Stomach (tissue), 9 donors: Measurements from ENCODE around the gene TNRC6A. TPM values are rescaled to one million over a fixed set of nuclear protein-coding genes. Genes with fewer than 3 reads are reported as not detected.
A peak's percentile ranks its signal among the peaks of the same experiment; 100 is the strongest.
"Not testable (repeated sequence)": the region's sequence is repeated elsewhere in the genome, so short reads cannot be mapped to it uniquely, and the experiment has no call there.

Source experiments
- DNase-seq, 2 donors: peaks; one replicate each; pipeline versions ENCODE4 v3.0.0 to v3.0.0-alpha.2; 2013 to 2019
- H3K27ac ChIP-seq, 5 donors: fragments of 200-600 bp in 4 of 5; sonication (generic) in 4 of 5; one replicate each; pipeline ENCODE4 v1.5.1; 2013 to 2019; ENCODE audit warnings: mild to moderate bottlenecking in 1 of 5, moderate library complexity in 1 of 5
- H3K27me3 ChIP-seq, 3 donors: fragments of 200-600 bp; sonication (generic); one replicate each; pipeline ENCODE4 v1.5.1; 2017 to 2019; ENCODE audit warnings: mixed run types in 1 of 3
- H3K36me3 ChIP-seq, 4 donors: fragments of 200-600 bp; sonication (generic); 1 replicate in 3 of 4; 2 replicates in 1 of 4; pipeline ENCODE4 v1.5.1; 2016 to 2019
- H3K4me1 ChIP-seq, 4 donors: fragments of 200-600 bp; sonication (generic); one replicate each; pipeline ENCODE4 v1.5.1; 2016 to 2019
- H3K4me3 ChIP-seq, 4 donors: fragments of 200-600 bp; sonication (generic) in 3 of 4; one replicate each; pipeline ENCODE4 v1.5.1; 2016 to 2019; ENCODE audit warnings: mild to moderate bottlenecking in 1 of 4
- H3K9me3 ChIP-seq, 4 donors: fragments of 200-600 bp; sonication (generic); one replicate each; pipeline ENCODE4 v1.5.1; 2016 to 2019
- EP300 ChIP-seq: sonication (generic); formaldehyde crosslinking; IDR thresholded peaks from one replicate; pipeline ENCODE4 v1.6.1; 2017; ENCODE audit warnings: antibody characterized with exemption
- POLR2A ChIP-seq, 4 donors: fragments of 450-650 bp; IDR thresholded peaks; one replicate each; pipeline ENCODE4 v1.6.1; 2016; ENCODE audit warnings: antibody characterized with exemption in 4 of 4, control low read depth in 2 of 4, mild to moderate bottlenecking in 1 of 4, moderate library complexity in 1 of 4
- POLR2AphosphoS5 ChIP-seq, 3 donors: sonication (generic); formaldehyde crosslinking; IDR thresholded peaks; one replicate each; pipeline ENCODE4 v1.6.1; 2016; ENCODE audit warnings: antibody characterized with exemption in 3 of 3
- WGBS, 5 donors: extraction: QIAGEN DNeasy Blood & Tissue Kit in 3 of 5; methylation state at CpG; one replicate each; pipeline versions ENCODE4 v1.1.5 to v1.1.7; 2013 to 2018; 5-methylcytosine and 5-hydroxymethylcytosine counted together
- intact Hi-C: fragments of 100-400 bp; cut with DNase I; formaldehyde crosslinking; loops from one replicate; pipeline ENCODE4 v1.15.1; 2023; ENCODE audit warnings: low total_unique reads
- polyA plus RNA-seq, 3 donors: library from polyadenylated mRNA; stranded (reverse); fragments of 200-250 nt; gene quantifications; one replicate each; pipeline ENCODE4 v1.2.3, GENCODE V29; 2013
- total RNA-seq, 5 donors: library from RNA; depleted of rRNA; stranded (reverse); fragments of >200 nt; gene quantifications; one replicate each; pipeline versions ENCODE4 v1.1.0 to v1.2.3, GENCODE V29; 2014 to 2016
- TF ChIP-seq, protein P1 (sequence below), 7 experiments: fragments of 450-650 bp in 4 of 7; fragments of 200-600 bp in 3 of 7; sonication (generic) in 3 of 7; IDR thresholded peaks; one replicate each; pipeline ENCODE4 v1.5.1; 2016 to 2019; ENCODE audit warnings: antibody characterized with exemption in 7 of 7, control low read depth in 2 of 7, mild to moderate bottlenecking in 1 of 7
- donor health status: healthy with polysubstance abuse.
- donor health status: Bipolar disorder and iron deficiency.
- donor health status: healthy.

TNRC6A gene
- total and polyA plus RNA-seq, 8 donors: 6.8 to 59.6 (median 41.3) TPM

DNA sequence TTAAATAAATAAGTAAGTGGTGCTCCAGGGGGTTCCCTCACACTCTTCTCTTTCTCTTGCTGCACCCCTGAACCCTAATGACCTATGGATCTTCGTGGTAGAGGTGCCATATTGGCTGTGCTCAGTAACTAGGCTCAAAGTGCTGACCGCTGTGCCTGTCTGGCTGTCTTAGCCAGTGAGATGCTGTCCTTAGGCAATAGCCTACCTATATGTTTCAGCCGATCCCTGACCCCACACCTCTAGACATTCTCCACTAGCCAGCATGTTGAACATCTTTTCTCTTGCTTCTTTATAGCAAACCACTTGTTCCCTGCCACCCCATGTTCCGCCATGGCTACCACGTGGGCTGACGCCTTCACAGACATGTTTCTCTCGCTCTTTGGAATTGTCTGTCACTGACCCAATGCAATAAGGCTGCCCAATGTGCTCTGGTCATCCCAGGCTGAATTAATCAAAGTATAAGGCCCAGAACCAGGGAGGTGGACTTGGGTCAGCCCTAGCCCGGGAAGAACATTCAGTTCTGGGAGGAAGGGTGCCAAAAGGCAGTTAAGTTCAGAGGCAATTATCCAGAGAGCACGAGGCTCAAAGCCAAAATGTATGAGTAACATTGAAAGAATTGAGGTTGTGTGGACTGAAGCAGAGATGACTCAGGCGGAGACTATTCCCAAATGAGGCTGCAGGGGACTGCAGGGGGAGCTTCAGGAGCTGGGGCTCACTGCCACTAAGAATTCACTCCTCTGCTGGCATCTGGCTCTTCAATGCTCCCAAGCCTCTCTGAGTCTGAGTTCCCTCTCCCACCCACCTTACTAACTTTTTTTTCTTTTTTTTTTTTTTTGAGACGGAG is 28.7 kb upstream of the TNRC6A start:
- Histone ChIP-seq H3K36me3 (no peaks in the 10 kb centered on the region), H3K4me3 (no peak overlapping the region), H3K4me1 (peaks cover 0 to 34% (median 19%) of the 10 kb centered on the region in 4 donors), H3K27ac (peak overlapping the region in 4 of 5 donors; percentile 70 to 83 (median 80)), H3K27me3 (no peaks in the 10 kb centered on the region), H3K9me3 (no peaks in the 10 kb centered on the region)
- intact Hi-C loops: no loop called here
- peak; percentile 96 for TF ChIP-seq EP300
- TF ChIP-seq, protein P1, sequence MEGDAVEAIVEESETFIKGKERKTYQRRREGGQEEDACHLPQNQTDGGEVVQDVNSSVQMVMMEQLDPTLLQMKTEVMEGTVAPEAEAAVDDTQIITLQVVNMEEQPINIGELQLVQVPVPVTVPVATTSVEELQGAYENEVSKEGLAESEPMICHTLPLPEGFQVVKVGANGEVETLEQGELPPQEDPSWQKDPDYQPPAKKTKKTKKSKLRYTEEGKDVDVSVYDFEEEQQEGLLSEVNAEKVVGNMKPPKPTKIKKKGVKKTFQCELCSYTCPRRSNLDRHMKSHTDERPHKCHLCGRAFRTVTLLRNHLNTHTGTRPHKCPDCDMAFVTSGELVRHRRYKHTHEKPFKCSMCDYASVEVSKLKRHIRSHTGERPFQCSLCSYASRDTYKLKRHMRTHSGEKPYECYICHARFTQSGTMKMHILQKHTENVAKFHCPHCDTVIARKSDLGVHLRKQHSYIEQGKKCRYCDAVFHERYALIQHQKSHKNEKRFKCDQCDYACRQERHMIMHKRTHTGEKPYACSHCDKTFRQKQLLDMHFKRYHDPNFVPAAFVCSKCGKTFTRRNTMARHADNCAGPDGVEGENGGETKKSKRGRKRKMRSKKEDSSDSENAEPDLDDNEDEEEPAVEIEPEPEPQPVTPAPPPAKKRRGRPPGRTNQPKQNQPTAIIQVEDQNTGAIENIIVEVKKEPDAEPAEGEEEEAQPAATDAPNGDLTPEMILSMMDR (IDR thresholded peaks at IDR 0.05): peak in 1 of 7 experiments; percentile 9
- TF ChIP-seq POLR2A (IDR thresholded peaks at IDR 0.05): no peak
- peak; percentile 83 to 94 (median 91) for TF ChIP-seq POLR2AphosphoS5 (IDR thresholded peaks at IDR 0.05)
- peak; percentile 46 to 83 for DNase-seq
- 59 to 64% (median 61%) methylated on average over 10 to 11 of the region's 11 CpGs for WGBS, 5 donors

- intact Hi-C loops: no loop called here
- no peak for TF ChIP-seq EP300
- no peak for TF ChIP-seq POLR2A (IDR thresholded peaks at IDR 0.05)
- TF ChIP-seq, protein P1 (IDR thresholded peaks at IDR 0.05): no peak
- no peak for TF ChIP-seq POLR2AphosphoS5 (IDR thresholded peaks at IDR 0.05)
- Histone ChIP-seq H3K27ac (peak overlapping the region in 4 of 5 donors; percentile 70 to 83 (median 80)), H3K36me3 (no peaks in the 10 kb centered on the region), H3K4me3 (no peak overlapping the region), H3K27me3 (no peaks in the 10 kb centered on the region), H3K9me3 (no peaks in the 10 kb centered on the region), H3K4me1 (peaks cover 0 to 40% (median 23%) of the 10 kb centered on the region in 4 donors)
- WGBS, 5 donors: 29 to 60% (median 35%) methylated on average over 5 of the region's 5 CpGs
- DNase-seq: peak in 1 of 2 donors; percentile 29
Observed at GRCh38 chr16:24701521-24701951, 27.9 kb upstream of the TNRC6A start.

DNA sequence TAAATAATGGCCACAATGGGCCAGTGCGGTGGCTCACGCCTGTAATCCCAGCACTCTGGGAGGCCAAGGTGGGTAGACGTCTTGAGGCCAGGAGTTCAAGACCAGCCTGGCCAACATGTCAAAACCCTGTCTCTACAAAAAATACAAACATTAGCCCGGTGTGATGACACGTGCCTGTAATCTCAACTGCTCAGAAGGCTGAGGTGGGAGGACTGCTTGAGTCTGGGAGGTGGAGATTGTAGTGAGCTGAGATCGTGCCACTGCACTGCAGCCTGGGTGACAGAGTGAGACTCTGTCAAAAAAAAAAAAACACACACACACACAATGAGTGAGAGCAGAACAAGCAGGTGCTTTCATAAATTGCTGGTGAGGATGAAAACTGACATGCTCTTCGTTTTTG is 21.7 kb upstream of the TNRC6A start:
- WGBS, 5 donors: 48 to 66% (median 50%) methylated on average over 7 of the region's 7 CpGs
- H3K9me3 ChIP-seq, H3K27ac ChIP-seq, H3K27me3 ChIP-seq, H3K36me3 ChIP-seq, intact Hi-C loops, H3K4me3 ChIP-seq, DNase-seq: not testable (repeated sequence)
- peaks cover 0 to 13% (median 5%) of the 10 kb centered on the region in 4 donors for H3K4me1 ChIP-seq

- no peak overlapping the region for H3K4me3 ChIP-seq
- intact Hi-C loops: no loop called here
- peaks cover 0 to 10% (median 3%) of the 10 kb centered on the region in 4 donors for H3K9me3 ChIP-seq
- no peaks in the 10 kb centered on the region for H3K4me1 ChIP-seq
- no peaks in the 10 kb centered on the region for H3K27me3 ChIP-seq
- H3K27ac ChIP-seq: no peak overlapping the region
- H3K36me3 ChIP-seq: no peaks in the 10 kb centered on the region
- DNase-seq: no peak
- TF ChIP-seq POLR2A (IDR thresholded peaks at IDR 0.05): no peak
- TF ChIP-seq, protein P1 (IDR thresholded peaks at IDR 0.05): no peak
- TF ChIP-seq POLR2AphosphoS5 (IDR thresholded peaks at IDR 0.05): no peak
- TF ChIP-seq EP300: no peak
Observed at GRCh38 chr16:24713379-24713778, 16.1 kb upstream of the TNRC6A start.

DNA sequence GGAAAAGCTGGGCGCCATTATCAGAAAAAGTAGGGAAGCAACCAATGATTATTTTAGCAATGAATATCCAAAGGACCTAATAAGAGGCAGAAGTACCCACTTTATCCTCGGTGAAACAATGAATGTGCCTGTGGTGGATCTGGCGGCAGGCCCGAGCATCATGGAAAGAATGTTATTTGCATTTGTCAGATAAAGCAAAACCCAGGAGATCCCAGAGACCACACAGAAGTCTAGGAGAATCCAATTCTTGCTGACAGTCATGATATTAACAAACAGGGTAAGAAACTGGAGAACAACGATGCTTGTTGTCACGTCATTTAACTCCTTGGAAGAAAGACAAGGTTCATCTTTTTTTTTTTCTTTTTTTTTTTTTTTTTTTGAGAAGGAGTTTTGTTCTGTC is 12.0 kb upstream of the TNRC6A start:
- Histone ChIP-seq H3K27ac (no peak overlapping the region), H3K4me3 (no peak overlapping the region), H3K27me3 (no peaks in the 10 kb centered on the region), H3K36me3 (no peaks in the 10 kb centered on the region), H3K4me1 (no peaks in the 10 kb centered on the region), H3K9me3 (peaks cover 0 to 10% (median 3%) of the 10 kb centered on the region in 4 donors)
- TF ChIP-seq EP300: no peak
- TF ChIP-seq POLR2AphosphoS5 (IDR thresholded peaks at IDR 0.05): no peak
- DNase-seq: peak in 1 of 2 donors; percentile 31
- WGBS, 5 donors: 44 to 64% (median 51%) methylated on average over 6 of the region's 6 CpGs
- intact Hi-C loops: no loop called here
